Left hindlimb (tissue), 1 donor: ENCODE data around the gene PRDM13.
"Not testable (repeated sequence)": the region's sequence is repeated elsewhere in the genome, so short reads cannot be mapped to it uniquely, and the experiment has no call there.

ENCODE experiments used
- DNase-seq: peaks from one replicate; pipeline ENCODE4 v3.0.0-alpha.2; 2018

PRDM13 gene

GRCh38 chr6:99604166-99605073 is 2.2 kb upstream of the PRDM13 start:
- DNase-seq, result no peak

GRCh38 chr6:99605074-99605734 is 1.4 kb upstream of the PRDM13 start:
- DNase-seq, result no peak

GRCh38 chr6:99605911-99606655 is 550 bp upstream of the PRDM13 start:
- DNase-seq, result no peak

- DNase-seq, result no peak
Measured at GRCh38 chr6:99607416-99608036, 893 bp downstream of the PRDM13 start.

- no peak for DNase-seq
Measured at GRCh38 chr6:99608059-99608885, 1.6 kb downstream of the PRDM13 start.

GRCh38 chr6:99608886-99609482 is 2.4 kb downstream of the PRDM13 start:
- DNase-seq, result no peak

GRCh38 chr6:99609905-99610489 is 3.4 kb downstream of the PRDM13 start:
- no peak for DNase-seq

- no peak for DNase-seq
Measured at GRCh38 chr6:99611148-99611547, 4.5 kb downstream of the PRDM13 start.

- no peak for DNase-seq
Measured at GRCh38 chr6:99612551-99613408, 6.1 kb downstream of the PRDM13 start.

- peak; percentile 69 for DNase-seq
Measured at GRCh38 chr6:99613409-99613704, 6.7 kb downstream of the PRDM13 start.

GRCh38 chr6:99613705-99614429 is 7.2 kb downstream of the PRDM13 start:
- no peak for DNase-seq

- DNase-seq, result peak; percentile 57
Measured at GRCh38 chr6:99614430-99615186, 8.0 kb downstream of the PRDM13 start.

- DNase-seq, result no peak
Measured at GRCh38 chr6:99617131-99617530, 10.5 kb downstream of the PRDM13 start.

GRCh38 chr6:99618649-99619408 is 12.2 kb downstream of the PRDM13 start:
- DNase-seq, result no peak

GRCh38 chr6:99619409-99619762 is 12.8 kb downstream of the PRDM13 start:
- no peak for DNase-seq

- not testable (repeated sequence) for DNase-seq
Measured at GRCh38 chr6:99622044-99622443, 15.4 kb downstream of the PRDM13 start.

GRCh38 chr6:99629293-99629692 is 22.7 kb downstream of the PRDM13 start:
- DNase-seq, result no peak

- DNase-seq, result no peak
Measured at GRCh38 chr6:99637629-99638028, 31.0 kb downstream of the PRDM13 start.
